Measurements from ENCODE around the gene ETS2. TPM values are rescaled to one million over a fixed set of nuclear protein-coding genes. Genes with fewer than 3 reads are reported as not detected.

The ETS2 gene
- total and polyA plus RNA-seq, 9 donors: 35.8 to 152 (median 79.6) TPM

DNA sequence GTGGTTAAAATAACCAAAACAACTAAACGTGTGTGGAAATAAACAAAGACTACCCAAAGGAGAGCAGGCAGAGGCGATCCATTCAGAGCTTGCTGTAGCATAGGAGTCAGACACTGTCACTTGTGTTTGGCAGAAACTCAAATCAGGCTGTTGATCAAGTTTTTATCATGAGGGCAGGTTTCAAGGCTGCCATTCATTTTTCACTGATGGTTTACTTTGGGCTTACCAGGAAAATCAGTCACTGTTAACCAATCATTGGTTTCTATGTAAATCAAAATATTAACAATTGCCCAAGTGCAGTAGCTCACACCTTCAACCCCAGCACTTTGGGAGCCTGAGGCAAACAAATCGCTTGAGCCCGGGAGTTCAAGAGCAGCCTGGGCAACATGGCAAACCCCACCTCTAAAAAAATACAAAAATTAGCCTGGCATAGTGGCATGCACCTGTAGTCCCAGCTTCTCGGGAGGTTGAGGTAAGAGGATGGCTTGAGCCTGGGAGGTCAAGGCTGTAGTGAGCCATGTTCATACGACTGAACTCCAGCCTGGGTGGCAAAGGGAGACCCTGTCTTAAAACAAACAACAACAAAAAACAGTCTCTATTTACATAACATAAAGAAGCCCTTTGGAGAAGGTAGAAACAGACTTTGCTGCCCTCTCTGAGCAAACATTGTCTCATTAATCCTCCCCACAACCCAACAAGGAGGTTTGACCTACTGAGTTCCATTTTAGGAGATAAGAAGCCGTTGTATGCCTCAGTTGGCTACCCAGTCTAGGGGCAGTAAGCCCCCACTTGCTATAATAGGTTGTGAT lies 21.1 kb upstream of the ETS2 start:
- Histone ChIP-seq H3K27ac (no peak overlapping the region), H3K4me3 (no peak overlapping the region), H3K9me3 (peaks cover 0 to 3% of the 10 kb centered on the region in 2 donors), H3K4me1 (ENCODE audit: insufficient read depth) (no peaks in the 10 kb centered on the region), H3K36me3 (no peaks in the 10 kb centered on the region), H3K27me3 (no peaks in the 10 kb centered on the region)
- no peak for DNase-seq
- no peak for TF ChIP-seq EP300 (IDR thresholded peaks at IDR 0.05)
- no peak for TF ChIP-seq POLR2A (IDR thresholded peaks at IDR 0.05)
- no peak for TF ChIP-seq CTCF (IDR thresholded peaks at IDR 0.05)
- WGBS, 3 donors: 71 to 77% (median 72%) methylated on average over 7 of the region's 7 CpGs
- intact Hi-C loops (cut with DNase I): no loop called here

- Histone ChIP-seq H3K27me3 (no peaks in the 10 kb centered on the region), H3K27ac (no peak overlapping the region), H3K4me1 (ENCODE audit: insufficient read depth) (no peaks in the 10 kb centered on the region), H3K9me3 (peaks cover 0 to 3% of the 10 kb centered on the region in 2 donors), H3K36me3 (no peaks in the 10 kb centered on the region), H3K4me3 (no peak overlapping the region)
- DNase-seq: no peak
- 35 to 63% (median 57%) methylated on average over 1 of the region's 1 CpG for whole genome bisulfite sequencing, 3 donors
- intact Hi-C loops (cut with DNase I): no loop called here
- TF ChIP-seq CTCF (IDR thresholded peaks at IDR 0.05) (no peak), EP300 (IDR thresholded peaks at IDR 0.05) (no peak), POLR2A (IDR thresholded peaks at IDR 0.05) (no peak)
These were observed 20.2 kb upstream of the ETS2 start for GRCh38 chr21:38785483-38785882.

- Histone ChIP-seq H3K4me1 (ENCODE audit: insufficient read depth) (no peaks in the 10 kb centered on the region), H3K27me3 (no peaks in the 10 kb centered on the region), H3K9me3 (peaks cover 0 to 3% of the 10 kb centered on the region in 2 donors), H3K27ac (no peak overlapping the region), H3K36me3 (no peaks in the 10 kb centered on the region), H3K4me3 (no peak overlapping the region)
- DNase-seq: no peak
- 62 to 65% (median 62%) methylated on average over 6 of the region's 6 CpGs for WGBS, 3 donors
- intact Hi-C loops (cut with DNase I): no loop called here
- TF ChIP-seq POLR2A (IDR thresholded peaks at IDR 0.05): no peak
- no peak for TF ChIP-seq EP300 (IDR thresholded peaks at IDR 0.05)
- TF ChIP-seq CTCF (IDR thresholded peaks at IDR 0.05): no peak
These were observed 18.7 kb upstream of the ETS2 start for GRCh38 chr21:38787016-38787415.

GRCh38 chr21:38787461-38788274 lies 18.1 kb upstream of the ETS2 start:
- 74 to 77% (median 74%) methylated on average over 19 of the region's 19 CpGs for WGBS, 3 donors
- DNase-seq: no peak
- TF ChIP-seq EP300 (IDR thresholded peaks at IDR 0.05) (no peak), CTCF (IDR thresholded peaks at IDR 0.05) (no peak), POLR2A (IDR thresholded peaks at IDR 0.05) (no peak)
- H3K4me1 ChIP-seq (ENCODE audit: insufficient read depth): no peaks in the 10 kb centered on the region
- intact Hi-C loops (cut with DNase I): no loop called here
- peaks cover 0 to 3% of the 10 kb centered on the region in 2 donors for H3K9me3 ChIP-seq
- H3K36me3 ChIP-seq: no peaks in the 10 kb centered on the region
- H3K27ac ChIP-seq: no peak overlapping the region
- H3K27me3 ChIP-seq: no peaks in the 10 kb centered on the region
- H3K4me3 ChIP-seq: no peak overlapping the region

Measured in ovary (tissue), 9 donors.